ENCODE results near the gene MCF2L.

DNA sequence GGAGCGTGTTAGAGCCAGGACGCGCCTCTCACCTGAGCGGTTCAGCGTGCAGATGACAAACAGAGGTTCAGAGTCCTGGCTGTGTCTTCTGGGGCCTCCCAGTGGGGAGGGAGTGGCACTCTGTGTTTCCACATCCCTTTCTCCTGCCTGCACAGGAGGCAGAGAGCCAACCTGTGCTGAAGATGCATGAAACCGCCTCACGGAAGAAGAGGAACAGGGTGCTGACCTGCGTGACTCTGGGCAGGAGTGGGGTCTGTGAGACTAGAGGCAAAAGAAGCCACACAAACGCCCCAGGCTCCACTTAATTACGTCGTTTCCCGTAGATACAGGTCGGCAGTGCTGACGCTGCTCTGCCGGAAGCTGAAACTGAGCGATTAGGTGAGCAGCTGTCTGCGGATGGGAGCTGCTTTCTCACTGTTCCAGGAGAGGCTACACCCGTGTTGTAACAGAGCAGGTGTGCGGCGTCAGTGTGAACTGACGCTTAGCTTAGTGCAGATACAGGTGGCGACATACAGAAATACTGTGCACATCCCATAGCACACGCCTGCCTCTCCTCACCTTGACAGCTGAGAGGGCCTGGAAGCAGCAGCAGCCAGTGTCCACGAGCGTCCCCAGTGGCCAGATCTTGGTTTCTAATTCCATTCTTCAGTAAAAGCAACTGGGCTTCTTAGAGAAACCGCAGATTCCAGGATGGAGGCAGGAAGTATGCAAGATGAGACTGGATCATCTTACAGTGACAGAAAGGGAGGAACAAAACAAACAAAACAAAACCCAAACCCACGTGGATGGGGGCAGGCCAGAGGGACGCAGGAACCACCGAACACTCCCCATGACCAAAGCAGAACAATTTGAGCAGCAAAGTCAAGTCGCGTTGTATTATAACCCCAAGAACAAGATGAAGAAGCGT lies 37.7 kb upstream of the MCF2L start:
- TF ChIP-seq, protein P1, sequence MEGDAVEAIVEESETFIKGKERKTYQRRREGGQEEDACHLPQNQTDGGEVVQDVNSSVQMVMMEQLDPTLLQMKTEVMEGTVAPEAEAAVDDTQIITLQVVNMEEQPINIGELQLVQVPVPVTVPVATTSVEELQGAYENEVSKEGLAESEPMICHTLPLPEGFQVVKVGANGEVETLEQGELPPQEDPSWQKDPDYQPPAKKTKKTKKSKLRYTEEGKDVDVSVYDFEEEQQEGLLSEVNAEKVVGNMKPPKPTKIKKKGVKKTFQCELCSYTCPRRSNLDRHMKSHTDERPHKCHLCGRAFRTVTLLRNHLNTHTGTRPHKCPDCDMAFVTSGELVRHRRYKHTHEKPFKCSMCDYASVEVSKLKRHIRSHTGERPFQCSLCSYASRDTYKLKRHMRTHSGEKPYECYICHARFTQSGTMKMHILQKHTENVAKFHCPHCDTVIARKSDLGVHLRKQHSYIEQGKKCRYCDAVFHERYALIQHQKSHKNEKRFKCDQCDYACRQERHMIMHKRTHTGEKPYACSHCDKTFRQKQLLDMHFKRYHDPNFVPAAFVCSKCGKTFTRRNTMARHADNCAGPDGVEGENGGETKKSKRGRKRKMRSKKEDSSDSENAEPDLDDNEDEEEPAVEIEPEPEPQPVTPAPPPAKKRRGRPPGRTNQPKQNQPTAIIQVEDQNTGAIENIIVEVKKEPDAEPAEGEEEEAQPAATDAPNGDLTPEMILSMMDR (IDR thresholded peaks at IDR 0.05), result peak in 3 of 4 donors; percentile 35 to 43 (median 39)
- TF ChIP-seq POLR2A (IDR thresholded peaks at IDR 0.05), result no peak
